UCSD-AML1 (cell line): ENCODE results near the gene AIF1.

ENCODE experiments used
- DNase-seq: peaks from one replicate; lab custom pipeline; 2025; ENCODE audit not compliant: unreplicated experiment; lab: John Stamatoyannopoulos, UW

AIF1 gene

GRCh38 chr6:31614684-31615578, at the start of gene AIF1:
Gene AIF1, plus strand, starts transcription at chr6:31615234. Its CDS starts 96 bp downstream, at chr6:31615330.
- peak; percentile 68 for DNase-seq

GRCh38 chr6:31567531-31568370, 47.3 kb upstream of the AIF1 start:
- no peak for DNase-seq

- DNase-seq: no peak
These were observed 46.5 kb upstream of the AIF1 start for GRCh38 chr6:31568537-31568961.

- DNase-seq: no peak
These were observed 45.0 kb upstream of the AIF1 start for GRCh38 chr6:31569861-31570536.

- DNase-seq: no peak
These were observed 42.8 kb upstream of the AIF1 start, which contains the start of gene LTA for GRCh38 chr6:31572041-31572911. Gene LTA, plus strand, starts transcription at chr6:31572289. Its CDS starts 454 bp downstream, at chr6:31572743.

GRCh38 chr6:31573239-31574105, 41.6 kb upstream of the AIF1 start:
- no peak for DNase-seq

GRCh38 chr6:31574106-31575061, 40.6 kb upstream of the AIF1 start:
- DNase-seq: no peak

- DNase-seq: peak; percentile 74
These were observed 39.6 kb upstream of the AIF1 start, which contains the start of gene TNF for GRCh38 chr6:31575335-31575901. Gene TNF, plus strand, starts transcription at chr6:31575565. Its CDS starts 177 bp downstream, at chr6:31575742.

GRCh38 chr6:31575952-31576685, 38.9 kb upstream of the AIF1 start:
- DNase-seq: no peak

- DNase-seq: peak; percentile 63
These were observed 38.0 kb upstream of the AIF1 start for GRCh38 chr6:31576897-31577578.

GRCh38 chr6:31577579-31577966, 37.5 kb upstream of the AIF1 start:
- DNase-seq: no peak

GRCh38 chr6:31578184-31579118, 36.6 kb upstream of the AIF1 start:
- DNase-seq: no peak

GRCh38 chr6:31579119-31579505, 35.9 kb upstream of the AIF1 start:
- no peak for DNase-seq

- no peak for DNase-seq
These were observed 35.2 kb upstream of the AIF1 start for GRCh38 chr6:31579546-31580437.

GRCh38 chr6:31580438-31580740, 34.6 kb upstream of the AIF1 start:
- no peak for DNase-seq
